Measurements from ENCODE around the gene ADGRF3.

DNA sequence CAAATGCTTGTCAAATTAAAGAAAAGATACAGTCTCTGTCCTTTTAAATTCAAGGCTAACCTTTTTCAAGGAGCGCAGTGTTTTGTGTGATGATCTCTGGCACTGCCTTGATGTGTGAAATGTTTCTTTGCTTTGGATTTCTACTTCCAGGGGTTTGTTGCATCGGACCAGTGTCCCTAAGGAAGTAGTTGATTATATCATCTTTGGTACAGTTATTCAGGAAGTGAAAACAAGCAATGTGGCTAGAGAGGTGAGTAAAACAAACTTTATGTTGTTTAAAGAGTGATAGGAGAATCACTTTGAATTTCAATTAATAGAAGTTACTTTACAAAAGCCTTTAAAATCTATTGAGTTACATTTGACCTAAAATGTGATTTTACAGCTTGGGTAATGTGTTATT, 73.1 kb downstream of the ADGRF3 start:
- TF ChIP-seq EZH2phosphoT487 (IDR thresholded peaks at IDR 0.05) (no peak), EZH2 (IDR thresholded peaks at IDR 0.05) (no peak)
- TF ChIP-seq, protein P1, sequence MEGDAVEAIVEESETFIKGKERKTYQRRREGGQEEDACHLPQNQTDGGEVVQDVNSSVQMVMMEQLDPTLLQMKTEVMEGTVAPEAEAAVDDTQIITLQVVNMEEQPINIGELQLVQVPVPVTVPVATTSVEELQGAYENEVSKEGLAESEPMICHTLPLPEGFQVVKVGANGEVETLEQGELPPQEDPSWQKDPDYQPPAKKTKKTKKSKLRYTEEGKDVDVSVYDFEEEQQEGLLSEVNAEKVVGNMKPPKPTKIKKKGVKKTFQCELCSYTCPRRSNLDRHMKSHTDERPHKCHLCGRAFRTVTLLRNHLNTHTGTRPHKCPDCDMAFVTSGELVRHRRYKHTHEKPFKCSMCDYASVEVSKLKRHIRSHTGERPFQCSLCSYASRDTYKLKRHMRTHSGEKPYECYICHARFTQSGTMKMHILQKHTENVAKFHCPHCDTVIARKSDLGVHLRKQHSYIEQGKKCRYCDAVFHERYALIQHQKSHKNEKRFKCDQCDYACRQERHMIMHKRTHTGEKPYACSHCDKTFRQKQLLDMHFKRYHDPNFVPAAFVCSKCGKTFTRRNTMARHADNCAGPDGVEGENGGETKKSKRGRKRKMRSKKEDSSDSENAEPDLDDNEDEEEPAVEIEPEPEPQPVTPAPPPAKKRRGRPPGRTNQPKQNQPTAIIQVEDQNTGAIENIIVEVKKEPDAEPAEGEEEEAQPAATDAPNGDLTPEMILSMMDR (IDR thresholded peaks at IDR 0.05) = no peak
